ENCODE data around the gene GNG12. TPM values are rescaled to one million over a fixed set of nuclear protein-coding genes. Genes with fewer than 3 reads are reported as not detected.

GNG12 gene
- polyA plus RNA-seq, 1 experiment = 185 TPM

- ChIA-PET CTCF (interaction anchor here (1.5 to 6.0 kb wide), 4 partner anchors 18 to 557 kb away, joined by 3 to 29 read pairs (median 11); no protein-coding TSS in a partner anchor), POLR2A (no interaction called here)
- Histone ChIP-seq H3K27me3 (ENCODE audit: control insufficient read depth, insufficient read depth, low read length) (no peaks in the 10 kb centered on the region), H3K27ac (ENCODE audit: low read depth, low read length) (no peak overlapping the region), H3K4me3 (ENCODE audit: low read depth, low read length) (no peak overlapping the region), H3K9me3 (ENCODE audit: control insufficient read depth, insufficient read depth, low read length) (no peaks in the 10 kb centered on the region)
- DNase-seq (ENCODE audit: low read depth, low spot score) = no peak
- no peak for TF ChIP-seq CTCF (IDR thresholded peaks at IDR 0.05; ENCODE audit: low read depth, low read length)
These were observed 44.4 kb downstream of the GNG12 start for GRCh38 chr1:67788904-67789303.

- H3K27ac ChIP-seq (ENCODE audit: low read depth, low read length) = no peak overlapping the region
- no peak for TF ChIP-seq CTCF (IDR thresholded peaks at IDR 0.05; ENCODE audit: low read depth, low read length)
- H3K27me3 ChIP-seq (ENCODE audit: control insufficient read depth, insufficient read depth, low read length) = no peaks in the 10 kb centered on the region
- ChIA-PET CTCF (interaction anchor here (1.4 to 6.0 kb wide), 5 partner anchors 22 to 557 kb away, joined by 3 to 29 read pairs (median 8); no protein-coding TSS in a partner anchor), POLR2A (no interaction called here)
- H3K4me3 ChIP-seq (ENCODE audit: low read depth, low read length) = no peak overlapping the region
- no peak for DNase-seq (ENCODE audit: low read depth, low spot score)
- no peaks in the 10 kb centered on the region for H3K9me3 ChIP-seq (ENCODE audit: control insufficient read depth, insufficient read depth, low read length)
These were observed 45.0 kb downstream of the GNG12 start for GRCh38 chr1:67788238-67788790.

GRCh38 chr1:67787746-67788145, 45.5 kb downstream of the GNG12 start:
- TF ChIP-seq CTCF (IDR thresholded peaks at IDR 0.05; ENCODE audit: low read depth, low read length) = no peak
- ChIA-PET POLR2A (no interaction called here), CTCF (interaction anchor here (1.4 to 6.0 kb wide), 5 partner anchors 21 to 66 kb away, joined by 3 to 29 read pairs (median 16); no protein-coding TSS in a partner anchor)
- Histone ChIP-seq H3K27me3 (ENCODE audit: control insufficient read depth, insufficient read depth, low read length) (no peaks in the 10 kb centered on the region), H3K4me3 (ENCODE audit: low read depth, low read length) (no peak overlapping the region), H3K9me3 (ENCODE audit: control insufficient read depth, insufficient read depth, low read length) (no peaks in the 10 kb centered on the region), H3K27ac (ENCODE audit: low read depth, low read length) (no peak overlapping the region)
- DNase-seq (ENCODE audit: low read depth, low spot score) = no peak

GRCh38 chr1:67785847-67786753, 47.2 kb downstream of the GNG12 start:
- Histone ChIP-seq H3K27ac (ENCODE audit: low read depth, low read length) (no peak overlapping the region), H3K4me3 (ENCODE audit: low read depth, low read length) (no peak overlapping the region), H3K9me3 (ENCODE audit: control insufficient read depth, insufficient read depth, low read length) (no peaks in the 10 kb centered on the region), H3K27me3 (ENCODE audit: control insufficient read depth, insufficient read depth, low read length) (no peaks in the 10 kb centered on the region)
- ChIA-PET CTCF (interaction anchor here (1.8 to 3.3 kb wide), 3 partner anchors 20 to 64 kb away, joined by 8 to 18 read pairs (median 16); no protein-coding TSS in a partner anchor), POLR2A (no interaction called here)
- DNase-seq (ENCODE audit: low read depth, low spot score) = no peak
- TF ChIP-seq CTCF (IDR thresholded peaks at IDR 0.05; ENCODE audit: low read depth, low read length) = no peak

All from AG04450 (cell line).